Measurements from ENCODE around the gene TECPR2. TPM values are rescaled to one million over a fixed set of nuclear protein-coding genes. Genes with fewer than 3 reads are reported as not detected.
A peak's percentile ranks its signal among the peaks of the same experiment; 100 is the strongest.

Gene TECPR2
- total and polyA plus RNA-seq, 2 of the 13 experiments (the other 11 are each of a cell fraction or from before 2014, with no cell fraction given): 3.5 to 5.7 TPM

- TF ChIP-seq HMGA1 (CRISPR knock-in tag; conservative IDR thresholded peaks at IDR 0.05) (no peak), NR2F2 (IDR thresholded peaks at IDR 0.05; ENCODE audit: borderline replicate concordance, low read depth) (no peak), XRCC5 (optimal IDR thresholded peaks at IDR 0.05; ENCODE audit: low read length) (peak; percentile 73), ZNF770 (CRISPR knock-in tag; IDR thresholded peaks at IDR 0.05) (peak; percentile 92), ZNF713 (CRISPR knock-in tag; IDR thresholded peaks at IDR 0.05) (no peak), ZNF501 (CRISPR knock-in tag; IDR thresholded peaks at IDR 0.05) (peak; percentile 96), MAZ (IDR thresholded peaks at IDR 0.05; ENCODE audit: borderline replicate concordance, low read depth, low read length) (peak; percentile 75; the same call in 1 of the 2 replicates), MAZ (CRISPR knock-in tag; IDR thresholded peaks at IDR 0.05; ENCODE audit: low read depth) (peak; percentile 86), MAX (IDR thresholded peaks at IDR 0.05) (peak; percentile 80), ZNF564 (CRISPR knock-in tag; IDR thresholded peaks at IDR 0.05) (no peak), EEA1 (CRISPR knock-in tag; IDR thresholded peaks at IDR 0.05; ENCODE audit: borderline replicate concordance) (no peak), TMF1 (CRISPR knock-in tag; IDR thresholded peaks at IDR 0.05; ENCODE audit: low read depth) (no peak), ZNF543 (CRISPR knock-in tag; IDR thresholded peaks at IDR 0.05) (peak; percentile 72), ZNF580 (CRISPR knock-in tag; IDR thresholded peaks at IDR 0.05; ENCODE audit: borderline replicate concordance, low read depth) (peak; percentile 84; the same call in 1 of the 2 replicates), ZNF614 (CRISPR knock-in tag; IDR thresholded peaks at IDR 0.05; ENCODE audit: borderline replicate concordance) (peak; percentile 76; the same call in 1 of the 2 replicates), EHMT2 (IDR thresholded peaks at IDR 0.05; ENCODE audit: borderline replicate concordance, low read depth, low read length) (no peak), FOXK2 (IDR thresholded peaks at IDR 0.05) (no peak), CEBPZ (IDR thresholded peaks at IDR 0.05; ENCODE audit: low read length) (no peak), XBP1 (CRISPR knock-in tag; IDR thresholded peaks at IDR 0.05) (no peak), ZNF576 (CRISPR knock-in tag; IDR thresholded peaks at IDR 0.05) (no peak), ZUFSP (CRISPR knock-in tag; IDR thresholded peaks at IDR 0.05; ENCODE audit: borderline replicate concordance) (no peak), ATM (IDR thresholded peaks at IDR 0.05; ENCODE audit: borderline replicate concordance) (no peak)
Measured at GRCh38 chr14:102524451-102525218, 161.9 kb downstream of the TECPR2 start (continued).
